NCI-H2227 treated with DMSO at 0.1 percent for 48 hours (cell line): ENCODE results near the gene NDUFA12.

ENCODE experiments used
- DNase-seq: peaks from one replicate; lab custom pipeline; 2025; lab: John Stamatoyannopoulos, UW

NDUFA12 gene

GRCh38 chr12:94980577-94980976 is 22.9 kb downstream of the NDUFA12 start:
- peak; percentile 44 for DNase-seq

GRCh38 chr12:94979941-94980340 is 23.6 kb downstream of the NDUFA12 start:
- no peak for DNase-seq

- DNase-seq: no peak
These were observed 25.6 kb downstream of the NDUFA12 start for GRCh38 chr12:94977766-94978468.

GRCh38 chr12:94973221-94973620 is 30.3 kb downstream of the NDUFA12 start:
- no peak for DNase-seq

- no peak for DNase-seq
These were observed 30.7 kb downstream of the NDUFA12 start for GRCh38 chr12:94972795-94973194.

GRCh38 chr12:94971923-94972322 is 31.6 kb downstream of the NDUFA12 start:
- no peak for DNase-seq

- no peak for DNase-seq
These were observed 32.9 kb downstream of the NDUFA12 start for GRCh38 chr12:94970560-94970959.

- DNase-seq: no peak
These were observed 34.1 kb downstream of the NDUFA12 start for GRCh38 chr12:94969424-94969823.

GRCh38 chr12:94965982-94966630 is 37.4 kb downstream of the NDUFA12 start:
- DNase-seq: no peak

- DNase-seq: no peak
These were observed 39.8 kb downstream of the NDUFA12 start for GRCh38 chr12:94963649-94964048.

GRCh38 chr12:94962670-94963069 is 40.8 kb downstream of the NDUFA12 start:
- DNase-seq: no peak

GRCh38 chr12:94961911-94962310 is 41.6 kb downstream of the NDUFA12 start:
- DNase-seq: no peak

GRCh38 chr12:94961256-94961824 is 42.2 kb downstream of the NDUFA12 start:
- DNase-seq: no peak

GRCh38 chr12:94957006-94957405 is 46.5 kb downstream of the NDUFA12 start:
- no peak for DNase-seq

GRCh38 chr12:94954948-94955592 is 48.4 kb downstream of the NDUFA12 start:
- no peak for DNase-seq

- no peak for DNase-seq
These were observed 49.3 kb downstream of the NDUFA12 start for GRCh38 chr12:94954029-94954685.

GRCh38 chr12:94952325-94952724 is 51.2 kb downstream of the NDUFA12 start:
- DNase-seq: no peak

- no peak for DNase-seq
These were observed 52.2 kb downstream of the NDUFA12 start for GRCh38 chr12:94951071-94951934.

- no peak for DNase-seq
These were observed 55.2 kb downstream of the NDUFA12 start for GRCh38 chr12:94948232-94948810.

- DNase-seq: no peak
These were observed 60.8 kb downstream of the NDUFA12 start for GRCh38 chr12:94942663-94943062.

- peak; percentile 92 for DNase-seq
These were observed 62.0 kb downstream of the NDUFA12 start for GRCh38 chr12:94941440-94941862.
